ENCODE measurements around the gene THSD4. TPM values are rescaled to one million over a fixed set of nuclear protein-coding genes. Genes with fewer than 3 reads are reported as not detected.

THSD4 gene
- total and polyA plus RNA-seq, 2 of the 8 experiments (the other 6 are each of a cell fraction or from before 2014, with no cell fraction given): 2.5 to 6.2 TPM

DNA sequence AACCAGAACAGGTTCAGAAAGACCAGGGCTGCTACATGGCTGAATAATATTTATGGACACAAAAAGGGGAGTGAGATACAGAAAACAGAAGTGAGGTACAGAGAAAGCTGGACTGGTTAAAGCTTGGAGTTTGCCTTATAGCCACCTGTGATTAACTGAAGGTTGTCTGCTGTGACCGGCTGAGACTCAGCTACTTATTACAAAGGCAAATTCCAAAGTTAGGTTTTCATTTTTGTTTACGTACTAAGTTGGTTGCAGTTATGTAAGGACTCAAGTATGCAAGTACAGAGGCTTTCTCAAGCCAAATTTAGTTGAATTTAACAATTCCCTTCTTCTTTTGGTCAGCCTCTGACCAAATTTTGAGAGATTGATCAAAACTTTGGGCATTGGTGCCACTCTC is 264.6 kb downstream of the THSD4 start:
- H3K9me3 ChIP-seq (ENCODE audit: insufficient read depth in 2 of 2, low read depth in 1 of 2, low read length in 1 of 2): no peaks in the 10 kb centered on the region; a peak in 1 of 4 replicates
- H4K20me1 ChIP-seq (replicated peaks in 1 of 2; ENCODE audit: control insufficient read depth in 1 of 2, insufficient read depth in 2 of 2, low read length in 2 of 2): no peaks in the 10 kb centered on the region
- H4K5ac ChIP-seq (ENCODE audit: insufficient read length, low read depth, low read length): no peak overlapping the region
- no peak overlapping the region for H4K8ac ChIP-seq (ENCODE audit: extremely low read depth, insufficient read depth, low read length)
- no peaks in the 10 kb centered on the region for H3K27me3 ChIP-seq (replicated peaks in 1 of 4; ENCODE audit: control insufficient read depth in 3 of 4, extremely low read depth in 1 of 4, insufficient read depth in 3 of 4, low read length in 3 of 4)
- no peak overlapping the region for H3K23ac ChIP-seq (ENCODE audit: insufficient read length)
- H3K4me1 ChIP-seq (replicated peaks in 1 of 4; ENCODE audit: control insufficient read depth in 3 of 4, insufficient read depth in 4 of 4, low read length in 3 of 4): peaks cover 0 to 4% (median 0%) of the 10 kb centered on the region in 4 experiments; a peak in 2 of 7 replicates
- H3K9ac ChIP-seq (replicated peaks in 1 of 4; ENCODE audit: extremely low read depth in 1 of 4, low read depth in 3 of 4, low read length in 3 of 4): no peak overlapping the region
- H2BK5ac ChIP-seq (ENCODE audit: low read depth, low read length): no peak overlapping the region
- H3K4ac ChIP-seq (replicated peaks; ENCODE audit: insufficient read length, low read depth, low read length): no peak overlapping the region
- no peak overlapping the region for H2AFZ ChIP-seq (ENCODE audit: low read length)
- H2BK20ac ChIP-seq (ENCODE audit: low read length): no peak overlapping the region
- CTCF ChIA-PET (ENCODE audit: partially characterized antibody): interaction anchor here (0.7 kb wide), 1 partner anchor 12 kb away, joined by 3 read pairs; no protein-coding TSS in a partner anchor
- H3K27ac ChIP-seq (ENCODE audit: low read depth, low read length): no peak overlapping the region
- no peaks in the 10 kb centered on the region for H3K36me3 ChIP-seq (ENCODE audit: control insufficient read depth in 2 of 4, insufficient read depth in 4 of 4, low read length in 3 of 4)
- no peak for FAIRE-seq
- no peaks in the 10 kb centered on the region; the same call in 1 of the 2 replicates for H3K23me2 ChIP-seq (ENCODE audit: low read depth, low read length)
- H3K4me3 ChIP-seq (ENCODE audit: extremely low read depth in 1 of 4, insufficient read depth in 2 of 4, low read depth in 3 of 4, low read length in 4 of 4): no peak overlapping the region
- no peak overlapping the region for H2AK5ac ChIP-seq (ENCODE audit: low read depth, low read length)
- no peak overlapping the region for H3K18ac ChIP-seq (ENCODE audit: extremely low read depth, low read length)
- no peaks in the 10 kb centered on the region for H3K79me1 ChIP-seq (ENCODE audit: low read depth, low read length)
- WGBS, 2 experiments (ENCODE audit: extremely low coverage in 1 of 2, insufficient coverage in 1 of 2, insufficient read length in 1 of 2, insufficient replicate concordance in 2 of 2, low coverage in 1 of 2, low lambda C conversion rate in 2 of 2, missing lambda C conversion rate in 1 of 2): 97% methylated on average over 2 of the region's 2 CpGs; no CpG with 5 or more reads in 1 of the 2 experiments
- no peak overlapping the region for H4K91ac ChIP-seq (replicated peaks; ENCODE audit: insufficient read length, low read length)
- no peak overlapping the region for H3K56ac ChIP-seq (replicated peaks; ENCODE audit: insufficient read length, low read depth, low read length)
- no peak overlapping the region for H2BK15ac ChIP-seq (ENCODE audit: low read length)
- DNase-seq (ENCODE audit: low read depth in 1 of 2, low spot score in 2 of 2): no peak
- no peak for TF ChIP-seq CBX5 (IDR thresholded peaks at IDR 0.05; ENCODE audit: low read depth, low read length)
- TF ChIP-seq CHD2 (IDR thresholded peaks at IDR 0.05; ENCODE audit: low read length): no peak
- no peak for TF ChIP-seq KDM1A (IDR thresholded peaks at IDR 0.05; ENCODE audit: borderline replicate concordance, low read length)
- TF ChIP-seq RAD21 (IDR thresholded peaks at IDR 0.05 in 1 of 2, conservative IDR thresholded peaks at IDR 0.05 in 1 of 2; ENCODE audit: low read depth in 2 of 2, low read length in 2 of 2): no peak
- TF ChIP-seq RXRA (IDR thresholded peaks at IDR 0.05; ENCODE audit: insufficient read depth, low read depth, low read length): no peak
- TF ChIP-seq JUN (IDR thresholded peaks at IDR 0.05; ENCODE audit: low read depth, low read length): no peak
- TF ChIP-seq RBBP5 (IDR thresholded peaks at IDR 0.05; ENCODE audit: borderline replicate concordance, low read depth, low read length): no peak
- H2BK12ac ChIP-seq (ENCODE audit: low read depth, low read length): no peak overlapping the region
- H3K79me2 ChIP-seq (ENCODE audit: control insufficient read depth in 1 of 2, insufficient read depth in 2 of 2, low read length in 2 of 2): no peaks in the 10 kb centered on the region
- H3K14ac ChIP-seq (ENCODE audit: insufficient read length): no peak overlapping the region
- H2BK120ac ChIP-seq (replicated peaks; ENCODE audit: low read depth, low read length): no peak overlapping the region
- POLR2A ChIA-PET (ENCODE audit: partially characterized antibody): no interaction called here
- no peak overlapping the region for H3K4me2 ChIP-seq (ENCODE audit: insufficient read depth in 1 of 2, low read depth in 2 of 2, low read length in 2 of 2)

Measured in H1 (cell line).